HepG2 (cell line): ENCODE data around the gene LITAF. TPM values are rescaled to one million over a fixed set of nuclear protein-coding genes. Genes with fewer than 3 reads are reported as not detected.

ENCODE experiments used
- ARID2 ChIP-seq: sonication (generic); formaldehyde crosslinking; IDR thresholded peaks from 2 replicates; pipeline ENCODE4 v1.8.1; 2022; ENCODE audit warnings: mild to moderate bottlenecking, missing genetic modification reagents, borderline replicate concordance
- GATAD2A ChIP-seq: IDR thresholded peaks from 2 replicates; pipeline ENCODE4 v1.6.1; 2016
- HNRNPLL ChIP-seq: fragments of 200-400 bp; formaldehyde crosslinking; IDR thresholded peaks from 2 replicates; pipeline ENCODE4 v1.6.1; 2017; ENCODE audit warnings: mild to moderate bottlenecking, low read depth, low read length; ENCODE audit not compliant: poor library complexity, severe bottlenecking
- HOXD1 ChIP-seq: sonication (generic); formaldehyde crosslinking; IDR thresholded peaks from 2 replicates; pipeline ENCODE4 v1.5.0; 2020; ENCODE audit warnings: missing genetic modification reagents
- MLLT10 ChIP-seq: sonication (generic); formaldehyde crosslinking; IDR thresholded peaks from 2 replicates; pipeline ENCODE4 v1.4.0; 2020; ENCODE audit warnings: missing genetic modification reagents
- NCOR1 ChIP-seq: fragments of 200-600 bp; sonication (generic); IDR thresholded peaks from 2 replicates; pipeline ENCODE4 v1.7.0; 2017; ENCODE audit warnings: antibody characterized with exemption, low read length, borderline replicate concordance
- PATZ1 ChIP-seq: sonication (generic); formaldehyde crosslinking; IDR thresholded peaks from 2 replicates; pipeline ENCODE4 v1.4.0; 2020; ENCODE audit warnings: missing genetic modification reagents
- SALL2 ChIP-seq: sonication (generic); formaldehyde crosslinking; IDR thresholded peaks from 2 replicates; pipeline ENCODE4 v1.8.1; 2023; ENCODE audit warnings: mild to moderate bottlenecking, missing genetic modification reagents, inconsistent platforms
- SCMH1 ChIP-seq: sonication (generic); formaldehyde crosslinking; IDR thresholded peaks from 2 replicates; pipeline ENCODE4 v1.9.0; 2021; ENCODE audit warnings: missing genetic modification reagents, mild to moderate bottlenecking, borderline replicate concordance
- SOX6 ChIP-seq, 2 experiments: fragments of 450-650 bp in 1 of 2; sonication (generic) in 1 of 2; formaldehyde crosslinking in 1 of 2; IDR thresholded peaks; 2 replicates each; pipeline versions ENCODE4 v1.4.0 to v1.6.1; 2017 to 2020; ENCODE audit warnings: antibody characterized with exemption in 1 of 2, mild to moderate bottlenecking in 1 of 2, missing genetic modification reagents in 1 of 2
- U2AF1 ChIP-seq: fragments of 200-400 bp; formaldehyde crosslinking; optimal IDR thresholded peaks from 2 replicates; pipeline ENCODE3; 2017; ENCODE audit warnings: mild to moderate bottlenecking, low read depth, low read length
- ZNF501 ChIP-seq: sonication (generic); formaldehyde crosslinking; IDR thresholded peaks from 2 replicates; pipeline ENCODE4 v1.5.1; 2020; ENCODE audit warnings: mild to moderate bottlenecking, moderate library complexity, missing genetic modification reagents
- ZNF558 ChIP-seq: sonication (generic); formaldehyde crosslinking; IDR thresholded peaks from 2 replicates; pipeline ENCODE4 v1.9.0; 2022; ENCODE audit warnings: mild to moderate bottlenecking, missing genetic modification reagents, borderline replicate concordance
- ZNF768 ChIP-seq: sonication (generic); formaldehyde crosslinking; IDR thresholded peaks from 2 replicates; pipeline ENCODE4 v1.4.0; 2020; ENCODE audit warnings: missing genetic modification reagents
- ZNF770 ChIP-seq: sonication (generic); formaldehyde crosslinking; IDR thresholded peaks from 2 replicates; pipeline ENCODE4 v1.5.0; 2020; ENCODE audit warnings: mild to moderate bottlenecking, missing genetic modification reagents
- ZNF800 ChIP-seq: sonication (generic); formaldehyde crosslinking; IDR thresholded peaks from 2 replicates; pipeline ENCODE4 v1.4.0; 2020; ENCODE audit warnings: missing genetic modification reagents
- polyA plus RNA-seq, 8 experiments: library from polyadenylated mRNA; depleted of rRNA in 3 of 8; stranded (reverse) in 7 of 8; unstranded in 1 of 8; fragments of >200 nt; fragmentation: Illumina TruSeq in 4 of 8; extraction: Trizol in 4 of 8; gene quantifications; 2 replicates each; pipeline versions ENCODE4 v1.2.1 to v1.2.3, GENCODE V29; 2011 to 2016; ENCODE audit warnings: low read depth in 4 of 8, missing spikeins in 1 of 8, mixed read lengths in 1 of 8; ENCODE audit not compliant: insufficient read depth in 1 of 8
- total RNA-seq, 5 experiments: library from RNA; depleted of rRNA; stranded (reverse); fragments of >200 nt; fragmentation: Illumina TruSeq; extraction: Trizol; gene quantifications; 2 replicates each; pipeline ENCODE4 v1.2.3, GENCODE V29; 2016; ENCODE audit warnings: low read depth in 1 of 5
- TF ChIP-seq, protein P1 (sequence below): IDR thresholded peaks from 2 replicates; pipeline ENCODE4 v1.6.1; 2016; ENCODE audit warnings: missing compliant biosample characterization, missing genetic modification reagents, borderline replicate concordance
- TF ChIP-seq, protein P2 (sequence below): sonication (generic); formaldehyde crosslinking; IDR thresholded peaks from 2 replicates; pipeline ENCODE4 v1.5.0; 2020; ENCODE audit warnings: mild to moderate bottlenecking, missing genetic modification reagents, moderate library complexity

LITAF gene
- total and polyA plus RNA-seq, 2 of the 13 experiments (the other 11 are each of a cell fraction or from before 2014, with no cell fraction given), result 80.1 to 141 TPM

GRCh38 chr16:11597235-11598095 is 10.7 kb upstream of the LITAF start (continued):
- TF ChIP-seq, protein P1, sequence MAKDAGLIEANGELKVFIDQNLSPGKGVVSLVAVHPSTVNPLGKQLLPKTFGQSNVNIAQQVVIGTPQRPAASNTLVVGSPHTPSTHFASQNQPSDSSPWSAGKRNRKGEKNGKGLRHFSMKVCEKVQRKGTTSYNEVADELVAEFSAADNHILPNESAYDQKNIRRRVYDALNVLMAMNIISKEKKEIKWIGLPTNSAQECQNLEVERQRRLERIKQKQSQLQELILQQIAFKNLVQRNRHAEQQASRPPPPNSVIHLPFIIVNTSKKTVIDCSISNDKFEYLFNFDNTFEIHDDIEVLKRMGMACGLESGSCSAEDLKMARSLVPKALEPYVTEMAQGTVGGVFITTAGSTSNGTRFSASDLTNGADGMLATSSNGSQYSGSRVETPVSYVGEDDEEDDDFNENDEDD (CRISPR knock-in tag), result peak; percentile 25; the same call in 1 of the 2 replicates
- TF ChIP-seq ZNF800 (CRISPR knock-in tag) (peak; percentile 44; the same call in 1 of the 2 replicates), ZNF768 (CRISPR knock-in tag) (peak; percentile 100), HOXD1 (CRISPR knock-in tag) (0 out of 2 replicates have a peak, but pooled peaks have one; percentile 38), U2AF1 (peak; percentile 20), SALL2 (CRISPR knock-in tag) (peak; percentile 58; the same call in 1 of the 2 replicates), SOX6 (IDR thresholded peaks at IDR 0.05) (no peak), SOX6 (CRISPR knock-in tag; IDR thresholded peaks at IDR 0.05) (peak; percentile 45; the same call in 1 of the 2 replicates), ARID2 (0 out of 2 replicates have a peak, but pooled peaks have one; percentile 43), SCMH1 (CRISPR knock-in tag) (0 out of 2 replicates have a peak, but pooled peaks have one; percentile 34), MLLT10 (CRISPR knock-in tag) (no peak), GATAD2A (CRISPR knock-in tag) (peak; percentile 40; the same call in 1 of the 2 replicates), ZNF770 (CRISPR knock-in tag) (peak; percentile 80; the same call in 1 of the 2 replicates), PATZ1 (CRISPR knock-in tag) (peak; percentile 30; the same call in 1 of the 2 replicates), HNRNPLL (no peak), ZNF501 (peak; percentile 41), ZNF558 (0 out of 2 replicates have a peak, but pooled peaks have one; percentile 50), NCOR1 (no peak)
- TF ChIP-seq, protein P2, sequence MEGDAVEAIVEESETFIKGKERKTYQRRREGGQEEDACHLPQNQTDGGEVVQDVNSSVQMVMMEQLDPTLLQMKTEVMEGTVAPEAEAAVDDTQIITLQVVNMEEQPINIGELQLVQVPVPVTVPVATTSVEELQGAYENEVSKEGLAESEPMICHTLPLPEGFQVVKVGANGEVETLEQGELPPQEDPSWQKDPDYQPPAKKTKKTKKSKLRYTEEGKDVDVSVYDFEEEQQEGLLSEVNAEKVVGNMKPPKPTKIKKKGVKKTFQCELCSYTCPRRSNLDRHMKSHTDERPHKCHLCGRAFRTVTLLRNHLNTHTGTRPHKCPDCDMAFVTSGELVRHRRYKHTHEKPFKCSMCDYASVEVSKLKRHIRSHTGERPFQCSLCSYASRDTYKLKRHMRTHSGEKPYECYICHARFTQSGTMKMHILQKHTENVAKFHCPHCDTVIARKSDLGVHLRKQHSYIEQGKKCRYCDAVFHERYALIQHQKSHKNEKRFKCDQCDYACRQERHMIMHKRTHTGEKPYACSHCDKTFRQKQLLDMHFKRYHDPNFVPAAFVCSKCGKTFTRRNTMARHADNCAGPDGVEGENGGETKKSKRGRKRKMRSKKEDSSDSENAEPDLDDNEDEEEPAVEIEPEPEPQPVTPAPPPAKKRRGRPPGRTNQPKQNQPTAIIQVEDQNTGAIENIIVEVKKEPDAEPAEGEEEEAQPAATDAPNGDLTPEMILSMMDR (CRISPR knock-in tag), result peak; percentile 53
